ENCODE measurements around the gene DDX31.

Gene DDX31

GRCh38 chr9:132556235-132556634 lies 113.5 kb downstream of the DDX31 start:
- peaks cover 70% of the 10 kb centered on the region for H3K27me3 ChIP-seq (replicated peaks; ENCODE audit: control insufficient read depth, insufficient read depth, low read length)
- no peak for DNase-seq (ENCODE audit: low read depth)
- no peak overlapping the region for H3K9ac ChIP-seq (ENCODE audit: low read length)
- peaks cover 18% of the 10 kb centered on the region for H3K9me3 ChIP-seq (ENCODE audit: control insufficient read depth, low read length)
- no peaks in the 10 kb centered on the region for H3K36me3 ChIP-seq (ENCODE audit: control insufficient read depth, insufficient read depth, low read length, severe bottlenecking)
- no peak overlapping the region for H3K4me3 ChIP-seq (ENCODE audit: low read length)
- no peaks in the 10 kb centered on the region for H3K4me1 ChIP-seq (ENCODE audit: control insufficient read depth, insufficient read depth, low read length)

- no peak overlapping the region for H3K9ac ChIP-seq (ENCODE audit: low read length)
- no peak overlapping the region for H3K4me3 ChIP-seq (ENCODE audit: low read length)
- DNase-seq (ENCODE audit: low read depth), result no peak
- H3K27me3 ChIP-seq (replicated peaks; ENCODE audit: control insufficient read depth, insufficient read depth, low read length), result peaks cover 68% of the 10 kb centered on the region
- no peaks in the 10 kb centered on the region for H3K36me3 ChIP-seq (ENCODE audit: control insufficient read depth, insufficient read depth, low read length, severe bottlenecking)
- H3K9me3 ChIP-seq (ENCODE audit: control insufficient read depth, low read length), result peaks cover 18% of the 10 kb centered on the region
- no peaks in the 10 kb centered on the region for H3K4me1 ChIP-seq (ENCODE audit: control insufficient read depth, insufficient read depth, low read length)
Measured at GRCh38 chr9:132555528-132555927, 114.3 kb downstream of the DDX31 start.

GRCh38 chr9:132554755-132555154 lies 115.0 kb downstream of the DDX31 start:
- DNase-seq (ENCODE audit: low read depth), result no peak

GRCh38 chr9:132552041-132552440 lies 117.7 kb downstream of the DDX31 start:
- Histone ChIP-seq H3K9ac (ENCODE audit: low read length) (no peak overlapping the region), H3K9me3 (ENCODE audit: control insufficient read depth, low read length) (peaks cover 9% of the 10 kb centered on the region), H3K36me3 (ENCODE audit: control insufficient read depth, insufficient read depth, low read length, severe bottlenecking) (no peaks in the 10 kb centered on the region), H3K4me3 (ENCODE audit: low read length) (no peak overlapping the region), H3K27me3 (replicated peaks; ENCODE audit: control insufficient read depth, insufficient read depth, low read length) (peaks cover 61% of the 10 kb centered on the region), H3K4me1 (ENCODE audit: control insufficient read depth, insufficient read depth, low read length) (no peaks in the 10 kb centered on the region)
- DNase-seq (ENCODE audit: low read depth), result no peak

More at GRCh38 chr9:132554755-132555154, 115.0 kb downstream of the DDX31 start:
- Histone ChIP-seq H3K4me3 (ENCODE audit: low read length) (no peak overlapping the region), H3K36me3 (ENCODE audit: control insufficient read depth, insufficient read depth, low read length, severe bottlenecking) (no peaks in the 10 kb centered on the region), H3K4me1 (ENCODE audit: control insufficient read depth, insufficient read depth, low read length) (no peaks in the 10 kb centered on the region), H3K9me3 (ENCODE audit: control insufficient read depth, low read length) (peaks cover 14% of the 10 kb centered on the region), H3K9ac (ENCODE audit: low read length) (no peak overlapping the region), H3K27me3 (replicated peaks; ENCODE audit: control insufficient read depth, insufficient read depth, low read length) (peaks cover 65% of the 10 kb centered on the region)

GRCh38 chr9:132551556-132551955 lies 118.2 kb downstream of the DDX31 start:
- H3K36me3 ChIP-seq (ENCODE audit: control insufficient read depth, insufficient read depth, low read length, severe bottlenecking), result no peaks in the 10 kb centered on the region
- H3K9me3 ChIP-seq (ENCODE audit: control insufficient read depth, low read length), result peaks cover 9% of the 10 kb centered on the region
- H3K27me3 ChIP-seq (replicated peaks; ENCODE audit: control insufficient read depth, insufficient read depth, low read length), result peaks cover 61% of the 10 kb centered on the region
- H3K4me3 ChIP-seq (ENCODE audit: low read length), result no peak overlapping the region
- H3K9ac ChIP-seq (ENCODE audit: low read length), result no peak overlapping the region
- DNase-seq (ENCODE audit: low read depth), result no peak
- peaks cover under 1% of the 10 kb centered on the region for H3K4me1 ChIP-seq (ENCODE audit: control insufficient read depth, insufficient read depth, low read length)

GRCh38 chr9:132548751-132549640 lies 120.8 kb downstream of the DDX31 start:
- no peak overlapping the region for H3K9ac ChIP-seq (ENCODE audit: low read length)
- no peak for DNase-seq (ENCODE audit: low read depth)
- no peak overlapping the region for H3K4me3 ChIP-seq (ENCODE audit: low read length)
- H3K9me3 ChIP-seq (ENCODE audit: control insufficient read depth, low read length), result peaks cover 9% of the 10 kb centered on the region
- no peaks in the 10 kb centered on the region for H3K36me3 ChIP-seq (ENCODE audit: control insufficient read depth, insufficient read depth, low read length, severe bottlenecking)
- peaks cover 65% of the 10 kb centered on the region for H3K27me3 ChIP-seq (replicated peaks; ENCODE audit: control insufficient read depth, insufficient read depth, low read length)
- H3K4me1 ChIP-seq (ENCODE audit: control insufficient read depth, insufficient read depth, low read length), result peaks cover 4% of the 10 kb centered on the region

GRCh38 chr9:132547976-132548730 lies 121.6 kb downstream of the DDX31 start:
- Histone ChIP-seq H3K36me3 (ENCODE audit: control insufficient read depth, insufficient read depth, low read length, severe bottlenecking) (no peaks in the 10 kb centered on the region), H3K9ac (ENCODE audit: low read length) (no peak overlapping the region), H3K4me3 (ENCODE audit: low read length) (no peak overlapping the region), H3K27me3 (replicated peaks; ENCODE audit: control insufficient read depth, insufficient read depth, low read length) (peaks cover 65% of the 10 kb centered on the region), H3K9me3 (ENCODE audit: control insufficient read depth, low read length) (peaks cover 4% of the 10 kb centered on the region), H3K4me1 (ENCODE audit: control insufficient read depth, insufficient read depth, low read length) (peaks cover 4% of the 10 kb centered on the region)
- DNase-seq (ENCODE audit: low read depth), result no peak

- Histone ChIP-seq H3K9me3 (ENCODE audit: control insufficient read depth, low read length) (no peaks in the 10 kb centered on the region), H3K9ac (ENCODE audit: low read length) (no peak overlapping the region), H3K36me3 (ENCODE audit: control insufficient read depth, insufficient read depth, low read length, severe bottlenecking) (no peaks in the 10 kb centered on the region), H3K27me3 (replicated peaks; ENCODE audit: control insufficient read depth, insufficient read depth, low read length) (peaks cover 69% of the 10 kb centered on the region), H3K4me1 (ENCODE audit: control insufficient read depth, insufficient read depth, low read length) (peaks cover 4% of the 10 kb centered on the region), H3K4me3 (ENCODE audit: low read length) (no peak overlapping the region)
- no peak for DNase-seq (ENCODE audit: low read depth)
Measured at GRCh38 chr9:132547436-132547835, 122.3 kb downstream of the DDX31 start.

GRCh38 chr9:132547052-132547431 lies 122.7 kb downstream of the DDX31 start:
- no peak overlapping the region for H3K4me3 ChIP-seq (ENCODE audit: low read length)
- no peaks in the 10 kb centered on the region for H3K36me3 ChIP-seq (ENCODE audit: control insufficient read depth, insufficient read depth, low read length, severe bottlenecking)
- peaks cover 68% of the 10 kb centered on the region for H3K27me3 ChIP-seq (replicated peaks; ENCODE audit: control insufficient read depth, insufficient read depth, low read length)
- no peak for DNase-seq (ENCODE audit: low read depth)
- H3K9me3 ChIP-seq (ENCODE audit: control insufficient read depth, low read length), result no peaks in the 10 kb centered on the region
- H3K9ac ChIP-seq (ENCODE audit: low read length), result no peak overlapping the region
- H3K4me1 ChIP-seq (ENCODE audit: control insufficient read depth, insufficient read depth, low read length), result peaks cover 4% of the 10 kb centered on the region

GRCh38 chr9:132546148-132547051 lies 123.4 kb downstream of the DDX31 start:
- DNase-seq (ENCODE audit: low read depth), result peak; percentile 15
- peaks cover 4% of the 10 kb centered on the region for H3K4me1 ChIP-seq (ENCODE audit: control insufficient read depth, insufficient read depth, low read length)
- H3K4me3 ChIP-seq (ENCODE audit: low read length), result no peak overlapping the region
- H3K27me3 ChIP-seq (replicated peaks; ENCODE audit: control insufficient read depth, insufficient read depth, low read length), result peaks cover 67% of the 10 kb centered on the region
- H3K9me3 ChIP-seq (ENCODE audit: control insufficient read depth, low read length), result no peaks in the 10 kb centered on the region
- no peaks in the 10 kb centered on the region for H3K36me3 ChIP-seq (ENCODE audit: control insufficient read depth, insufficient read depth, low read length, severe bottlenecking)
- H3K9ac ChIP-seq (ENCODE audit: low read length), result no peak overlapping the region
